SKM-1 treated with dmso at 0.1 percent for 144 hours (cell line): ENCODE measurements around the gene ZNF737.
"Not testable (repeated sequence)": the region's sequence is repeated elsewhere in the genome, so short reads cannot be mapped to it uniquely, and the experiment has no call there.

Experiments used
- DNase-seq: peaks from one replicate; lab custom pipeline; 2025; ENCODE audit not compliant: unreplicated experiment; lab: John Stamatoyannopoulos, UW

ZNF737 gene

GRCh38 chr19:20565321-20566018 lies at the start of gene ZNF737:
Gene ZNF737, minus strand, starts transcription at chr19:20565781. Its CDS starts 141 bp downstream, at chr19:20565640.
- peak; percentile 77 for DNase-seq

DNA sequence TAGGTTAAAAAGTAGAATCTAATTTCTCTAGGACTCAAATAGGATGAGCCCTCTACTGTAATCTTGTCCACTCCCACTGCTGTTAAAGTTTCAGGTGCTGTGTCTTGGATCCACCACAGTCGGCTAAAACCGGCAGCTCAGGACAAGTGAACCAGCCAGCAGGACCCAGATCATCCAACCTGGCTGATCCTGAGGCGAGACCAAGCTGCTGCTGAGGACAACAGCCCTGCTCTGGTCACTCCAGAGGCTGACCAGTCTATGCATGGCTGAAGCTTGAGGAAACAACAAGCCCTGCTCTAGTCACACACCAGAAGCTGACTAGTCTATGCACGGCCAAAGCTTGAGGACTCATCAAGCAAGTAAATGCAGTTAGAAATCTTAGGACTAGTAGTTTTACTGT lies 49.4 kb upstream of the ZNF737 start:
- not testable (repeated sequence) for DNase-seq

GRCh38 chr19:20612711-20613316 lies 47.2 kb upstream of the ZNF737 start:
- no peak for DNase-seq

GRCh38 chr19:20611866-20612265 lies 46.3 kb upstream of the ZNF737 start:
- DNase-seq, result no peak

- DNase-seq, result no peak
Measured at GRCh38 chr19:20607943-20608342, 42.4 kb upstream of the ZNF737 start.

DNA sequence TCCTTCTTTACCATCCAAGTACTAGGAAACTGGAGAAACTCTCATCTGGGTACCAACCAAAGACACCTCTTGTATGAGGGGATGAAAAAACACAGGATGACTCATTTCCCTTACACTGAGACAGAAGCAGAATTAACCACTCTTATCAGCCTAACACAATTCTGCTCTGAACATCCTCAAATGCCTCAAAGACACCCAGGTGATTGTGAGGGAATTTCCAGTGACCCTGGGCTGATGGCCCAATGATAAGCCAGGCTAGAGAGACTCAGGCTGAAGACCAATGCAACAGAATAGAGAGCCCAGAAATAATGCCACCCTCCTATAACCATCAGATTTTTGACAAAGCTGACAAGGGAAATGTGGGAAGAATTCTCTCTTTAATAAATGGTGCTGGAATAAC lies 7.0 kb downstream of the ZNF737 start:
- no peak for DNase-seq

DNA sequence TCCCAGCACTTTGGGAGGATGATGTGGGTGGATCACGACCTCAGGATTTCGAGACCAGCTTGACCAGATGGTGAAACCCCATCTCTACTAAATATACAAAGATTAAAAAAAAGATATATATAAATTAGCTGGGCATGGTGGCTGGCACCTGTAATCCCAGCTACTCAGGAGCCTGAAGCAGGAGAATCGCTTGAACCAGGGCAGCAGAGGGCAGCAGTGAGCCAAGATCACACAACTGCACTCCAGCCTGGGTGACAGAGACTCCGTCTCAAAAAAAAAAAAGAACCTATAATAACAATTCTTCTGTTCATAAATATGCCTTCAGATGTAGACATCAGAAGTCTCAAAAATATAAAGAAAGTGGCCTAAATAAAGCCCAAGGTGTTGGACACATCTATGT lies 7.6 kb downstream of the ZNF737 start:
- no peak for DNase-seq

DNA sequence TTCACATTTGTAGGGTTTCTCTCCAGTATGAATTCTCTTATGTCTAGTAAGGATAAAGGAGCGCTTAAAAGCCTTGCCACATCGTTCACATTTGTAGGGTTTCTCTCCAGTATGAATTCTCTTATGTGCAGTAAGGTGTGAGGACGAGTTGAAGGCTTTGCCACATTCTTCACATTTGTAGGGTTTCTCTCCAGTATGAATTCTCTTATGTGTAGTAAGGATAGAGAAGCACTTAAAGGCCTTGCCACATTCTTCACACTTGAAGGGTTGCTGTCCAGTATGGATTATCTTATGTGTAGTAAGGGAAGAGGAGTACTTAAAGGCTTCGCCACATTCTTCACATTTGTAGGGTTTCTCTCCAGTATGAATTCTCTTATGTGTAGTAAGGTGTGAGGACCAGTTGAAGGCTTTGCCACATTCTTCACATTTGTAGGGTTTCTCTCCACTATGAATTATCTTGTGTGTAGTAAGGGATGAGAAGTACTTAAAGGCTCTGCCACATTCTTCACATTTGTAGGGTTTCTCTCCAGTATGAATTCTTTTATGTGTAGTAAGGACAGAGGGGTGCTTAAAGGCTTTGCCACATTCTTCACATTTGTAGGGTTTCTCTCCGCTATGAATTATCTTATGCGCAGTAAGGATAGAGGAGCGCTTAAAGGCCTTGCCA lies 20.8 kb downstream of the ZNF737 start:
- not testable (repeated sequence) for DNase-seq

- DNase-seq, result not testable (repeated sequence)
Measured at GRCh38 chr19:20530303-20530702, 35.3 kb downstream of the ZNF737 start.

DNA sequence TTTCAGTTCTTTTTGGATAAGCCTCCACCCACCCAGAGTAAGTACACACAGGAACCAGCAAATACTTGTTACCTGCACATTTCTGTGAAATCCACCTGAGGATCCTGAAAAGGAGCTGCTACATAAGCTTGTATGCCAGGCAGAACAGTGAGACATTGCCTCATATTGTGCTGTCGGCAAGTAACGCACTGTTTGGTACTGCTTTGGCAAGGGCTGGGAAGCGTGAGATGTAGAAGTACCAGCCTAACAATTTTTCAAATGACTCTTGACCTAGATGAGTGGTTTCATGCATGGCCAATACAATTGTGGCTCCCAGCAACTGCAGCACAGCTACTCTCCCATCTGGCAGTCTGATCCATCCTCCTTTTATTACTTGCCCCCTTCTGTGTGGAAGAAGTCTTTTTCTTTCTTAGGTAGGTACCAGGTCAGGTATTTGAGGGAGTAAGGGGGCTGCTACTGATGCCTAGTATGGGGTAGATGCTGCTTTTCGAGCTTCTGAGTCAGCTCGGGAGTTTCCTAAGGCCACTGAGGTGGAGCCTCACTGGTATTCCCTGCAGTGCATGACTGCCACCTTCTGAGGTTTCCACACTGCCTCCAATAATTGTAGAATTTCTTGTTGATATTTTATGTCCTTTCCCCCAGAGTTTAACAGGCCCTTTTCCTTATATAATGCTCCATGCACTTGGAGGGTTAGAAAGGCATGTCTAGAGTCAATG lies 52.2 kb downstream of the ZNF737 start:
- no peak for DNase-seq

- DNase-seq, result no peak
Measured at GRCh38 chr19:20503476-20503875, 62.1 kb downstream of the ZNF737 start.
